ENCODE measurements around the gene EHMT1. TPM values are rescaled to one million over a fixed set of nuclear protein-coding genes. Genes with fewer than 3 reads are reported as not detected.

The EHMT1 gene
- total RNA-seq, 1 donor = 46.3 TPM

DNA sequence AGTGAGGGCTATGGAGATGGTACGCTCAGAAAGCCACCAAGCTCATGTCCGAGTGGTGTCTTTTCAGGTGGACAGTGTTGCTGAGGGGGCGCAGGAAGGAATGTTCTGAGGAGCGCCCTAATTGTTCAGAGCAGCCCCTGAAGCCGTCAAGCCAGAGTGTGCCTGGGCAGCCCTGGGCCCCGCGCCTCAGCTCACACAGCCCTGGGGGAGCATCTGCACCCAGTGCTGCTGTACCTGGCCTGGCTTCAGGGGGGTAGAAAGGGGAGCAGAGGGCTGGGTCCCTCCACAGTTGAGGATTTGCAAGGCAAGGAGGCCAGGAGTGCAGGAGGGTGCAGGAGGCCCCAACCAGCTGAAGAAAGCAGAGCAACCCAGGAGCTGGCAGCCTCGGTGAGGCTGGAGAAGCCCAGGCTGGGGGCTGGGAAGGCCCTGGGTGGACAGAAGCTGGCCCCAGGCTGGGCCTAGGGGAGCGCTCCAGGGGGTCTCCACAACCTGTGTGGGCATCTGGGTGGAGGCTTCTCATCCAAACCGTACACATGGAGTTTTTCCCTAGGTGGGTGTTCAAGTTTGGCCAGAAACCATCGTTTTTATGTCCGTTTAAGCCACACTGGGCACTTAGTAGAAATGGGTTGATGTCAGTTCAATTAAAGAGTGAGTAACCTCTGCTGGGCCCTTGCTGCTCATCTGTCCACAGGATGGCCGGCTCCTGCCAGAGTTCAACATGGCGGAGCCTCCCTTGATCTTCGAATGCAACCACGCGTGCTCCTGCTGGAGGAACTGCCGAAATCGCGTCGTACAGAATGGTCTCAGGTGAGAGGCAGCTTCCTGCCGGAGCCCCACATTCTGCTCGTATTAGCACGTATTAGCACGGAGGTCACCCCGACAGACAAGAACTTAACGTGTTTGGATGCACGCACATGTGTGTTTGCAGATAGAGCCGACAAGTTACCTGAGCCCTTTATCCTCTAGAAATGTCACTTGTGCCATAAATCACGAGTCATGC is 196.8 kb downstream of the EHMT1 start:
- Histone ChIP-seq H3K4me1 (ENCODE audit: insufficient read depth, low read length) (no peaks in the 10 kb centered on the region), H3K79me2 (ENCODE audit: insufficient read depth, low read length) (no peaks in the 10 kb centered on the region), H3K27me3 (ENCODE audit: insufficient read depth, low read length) (no peaks in the 10 kb centered on the region), H4K20me1 (ENCODE audit: insufficient read depth, low read length) (no peaks in the 10 kb centered on the region), H3K4me3 (ENCODE audit: insufficient read depth, low read length) (no peak overlapping the region), H3K36me3 (ENCODE audit: insufficient read depth, low read length) (peaks cover 40% of the 10 kb centered on the region), H2AFZ (ENCODE audit: low read length) (no peak overlapping the region), H3K4me2 (ENCODE audit: insufficient read depth, low read length) (no peak overlapping the region), H3K9me3 (ENCODE audit: low read depth, low read length) (no peaks in the 10 kb centered on the region), H3K27ac (ENCODE audit: low read depth, low read length) (no peak overlapping the region)
- TF ChIP-seq, protein P1, sequence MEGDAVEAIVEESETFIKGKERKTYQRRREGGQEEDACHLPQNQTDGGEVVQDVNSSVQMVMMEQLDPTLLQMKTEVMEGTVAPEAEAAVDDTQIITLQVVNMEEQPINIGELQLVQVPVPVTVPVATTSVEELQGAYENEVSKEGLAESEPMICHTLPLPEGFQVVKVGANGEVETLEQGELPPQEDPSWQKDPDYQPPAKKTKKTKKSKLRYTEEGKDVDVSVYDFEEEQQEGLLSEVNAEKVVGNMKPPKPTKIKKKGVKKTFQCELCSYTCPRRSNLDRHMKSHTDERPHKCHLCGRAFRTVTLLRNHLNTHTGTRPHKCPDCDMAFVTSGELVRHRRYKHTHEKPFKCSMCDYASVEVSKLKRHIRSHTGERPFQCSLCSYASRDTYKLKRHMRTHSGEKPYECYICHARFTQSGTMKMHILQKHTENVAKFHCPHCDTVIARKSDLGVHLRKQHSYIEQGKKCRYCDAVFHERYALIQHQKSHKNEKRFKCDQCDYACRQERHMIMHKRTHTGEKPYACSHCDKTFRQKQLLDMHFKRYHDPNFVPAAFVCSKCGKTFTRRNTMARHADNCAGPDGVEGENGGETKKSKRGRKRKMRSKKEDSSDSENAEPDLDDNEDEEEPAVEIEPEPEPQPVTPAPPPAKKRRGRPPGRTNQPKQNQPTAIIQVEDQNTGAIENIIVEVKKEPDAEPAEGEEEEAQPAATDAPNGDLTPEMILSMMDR (IDR thresholded peaks at IDR 0.05; ENCODE audit: extremely low read depth, low read depth, low read length) = no peak
- DNase-seq (ENCODE audit: insufficient read length, low spot score, missing footprints) = peak; percentile 68

DNA sequence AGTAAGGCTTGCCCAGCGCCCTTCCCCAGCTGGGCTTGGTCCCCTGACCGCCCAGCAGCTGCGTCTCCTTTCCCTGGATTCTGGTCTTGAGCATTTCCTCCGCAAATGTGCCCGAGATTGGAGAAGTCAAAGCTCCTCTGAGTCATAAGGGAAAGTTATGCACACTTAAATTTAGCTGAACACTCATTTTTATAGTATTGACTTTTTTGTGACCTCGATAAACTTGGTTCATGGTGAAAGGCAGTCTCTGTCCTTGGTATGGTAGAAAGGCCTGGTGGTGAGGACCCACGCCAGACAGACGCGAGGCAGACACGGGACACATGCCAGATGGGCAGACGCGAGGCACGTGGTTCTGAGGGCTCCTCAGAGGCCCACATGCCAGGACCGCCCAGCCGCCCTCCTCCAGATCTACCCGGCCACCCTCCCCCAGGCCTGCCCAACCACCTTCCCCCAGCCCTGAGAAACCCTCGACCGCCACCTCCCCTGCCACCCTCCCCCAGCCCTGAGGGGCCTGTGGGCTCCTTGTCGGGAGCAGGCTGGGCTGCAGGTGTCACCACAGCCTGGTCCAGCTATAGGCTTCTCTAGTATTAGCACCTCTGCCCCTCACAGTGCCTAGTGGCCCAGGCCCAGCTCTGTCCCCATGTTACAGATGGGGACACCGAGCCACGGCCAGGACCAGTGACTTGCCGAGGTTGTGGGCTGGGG is 197.9 kb downstream of the EHMT1 start:
- no peak overlapping the region for H2AFZ ChIP-seq (ENCODE audit: low read length)
- no peak overlapping the region for H3K4me3 ChIP-seq (ENCODE audit: insufficient read depth, low read length)
- peaks cover 41% of the 10 kb centered on the region for H3K36me3 ChIP-seq (ENCODE audit: insufficient read depth, low read length)
- H3K27ac ChIP-seq (ENCODE audit: low read depth, low read length) = no peak overlapping the region
- H3K79me2 ChIP-seq (ENCODE audit: insufficient read depth, low read length) = no peaks in the 10 kb centered on the region
- H3K4me1 ChIP-seq (ENCODE audit: insufficient read depth, low read length) = no peaks in the 10 kb centered on the region
- H3K9me3 ChIP-seq (ENCODE audit: low read depth, low read length) = no peaks in the 10 kb centered on the region
- H3K27me3 ChIP-seq (ENCODE audit: insufficient read depth, low read length) = no peaks in the 10 kb centered on the region
- H3K4me2 ChIP-seq (ENCODE audit: insufficient read depth, low read length) = no peak overlapping the region
- TF ChIP-seq, protein P1 (IDR thresholded peaks at IDR 0.05; ENCODE audit: extremely low read depth, low read depth, low read length) = no peak
- peak; percentile 96 for DNase-seq (ENCODE audit: insufficient read length, low spot score, missing footprints)
- no peaks in the 10 kb centered on the region for H4K20me1 ChIP-seq (ENCODE audit: insufficient read depth, low read length)

DNA sequence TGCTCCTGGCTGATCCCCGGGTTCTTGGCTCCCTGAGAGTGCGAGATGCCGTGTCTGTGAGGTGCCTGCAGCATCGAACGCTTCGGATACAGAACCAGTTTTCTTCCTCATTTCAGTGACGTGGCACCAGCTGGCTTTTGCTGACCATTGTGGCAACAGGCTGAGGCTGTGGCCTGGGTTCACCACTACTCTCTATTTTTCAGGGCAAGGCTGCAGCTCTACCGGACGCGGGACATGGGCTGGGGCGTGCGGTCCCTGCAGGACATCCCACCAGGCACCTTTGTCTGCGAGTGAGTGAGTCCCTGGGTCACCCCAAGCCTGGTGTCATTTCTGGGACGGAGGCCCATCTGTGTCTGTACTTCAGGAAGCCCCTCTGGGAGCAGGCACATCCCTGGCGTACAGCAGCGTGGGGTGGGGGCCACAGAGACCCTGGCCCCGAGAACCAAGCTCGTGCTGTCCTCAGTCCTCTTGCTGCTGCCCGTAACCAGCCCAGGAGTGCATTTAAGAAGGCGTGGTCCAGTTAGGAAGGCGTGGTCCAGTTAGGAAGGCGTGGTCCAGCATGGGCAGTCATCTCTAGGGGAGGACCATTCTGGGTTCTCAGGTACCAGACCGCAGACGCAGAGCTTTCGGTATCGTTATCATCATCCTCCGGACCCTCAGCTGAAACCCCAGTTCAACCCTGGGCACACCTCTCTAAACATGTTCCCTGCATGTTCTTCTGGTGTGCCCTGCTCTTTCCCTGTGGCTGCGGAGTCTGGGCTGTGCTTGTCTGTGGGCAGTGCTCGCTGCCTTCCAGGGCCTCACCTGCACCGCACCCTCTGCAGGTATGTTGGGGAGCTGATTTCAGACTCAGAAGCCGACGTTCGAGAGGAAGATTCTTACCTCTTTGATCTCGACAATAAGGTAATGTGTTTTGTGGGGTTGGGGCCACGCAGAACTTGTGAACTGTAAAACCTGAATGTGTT is 198.7 kb downstream of the EHMT1 start:
- H3K27ac ChIP-seq (ENCODE audit: low read depth, low read length) = no peak overlapping the region
- H3K4me2 ChIP-seq (ENCODE audit: insufficient read depth, low read length) = no peak overlapping the region
- H3K4me3 ChIP-seq (ENCODE audit: insufficient read depth, low read length) = no peak overlapping the region
- H4K20me1 ChIP-seq (ENCODE audit: insufficient read depth, low read length) = no peaks in the 10 kb centered on the region
- DNase-seq (ENCODE audit: insufficient read length, low spot score, missing footprints) = no peak
- peaks cover 46% of the 10 kb centered on the region for H3K36me3 ChIP-seq (ENCODE audit: insufficient read depth, low read length)
- H3K4me1 ChIP-seq (ENCODE audit: insufficient read depth, low read length) = no peaks in the 10 kb centered on the region
- H2AFZ ChIP-seq (ENCODE audit: low read length) = no peak overlapping the region
- no peaks in the 10 kb centered on the region for H3K9me3 ChIP-seq (ENCODE audit: low read depth, low read length)
- no peaks in the 10 kb centered on the region for H3K27me3 ChIP-seq (ENCODE audit: insufficient read depth, low read length)
- TF ChIP-seq, protein P1 (IDR thresholded peaks at IDR 0.05; ENCODE audit: extremely low read depth, low read depth, low read length) = no peak
- peaks cover 6% of the 10 kb centered on the region for H3K79me2 ChIP-seq (ENCODE audit: insufficient read depth, low read length)
